ENCODE data around the gene TNFAIP6. TPM values are rescaled to one million over a fixed set of nuclear protein-coding genes. Genes with fewer than 3 reads are reported as not detected.
A peak's percentile ranks its signal among the peaks of the same experiment; 100 is the strongest.
"Not testable (repeated sequence)": the region's sequence is repeated elsewhere in the genome, so short reads cannot be mapped to it uniquely, and the experiment has no call there.

TNFAIP6 gene
- total RNA-seq, 1 experiment from 2014 or later, result not detected

GRCh38 chr2:151343073-151343472, 14.3 kb upstream of the TNFAIP6 start:
- Histone ChIP-seq H3K27me3 (ENCODE audit: insufficient read depth, low read length) (no peaks in the 10 kb centered on the region), H2AFZ (ENCODE audit: low read depth, low read length, poor library complexity, severe bottlenecking) (no peak overlapping the region)

GRCh38 chr2:151344191-151344590, 13.2 kb upstream of the TNFAIP6 start:
- H3K9me3 ChIP-seq (ENCODE audit: control insufficient read depth in 1 of 2, insufficient read depth in 1 of 2, low read depth in 1 of 2, low read length in 2 of 2); H3K79me2 ChIP-seq (ENCODE audit: insufficient read depth, low read length); H3K9me2 ChIP-seq (ENCODE audit: insufficient read depth); H4K20me1 ChIP-seq (ENCODE audit: insufficient read depth); H3K27me3 ChIP-seq (ENCODE audit: insufficient read depth, low read length); RAD21 ChIA-PET (ENCODE audit: low non-redundant PET in 1 of 2, low total read pairs in 2 of 2, uncharacterized antibody in 2 of 2, unreplicated experiment in 2 of 2); POLR2A ChIA-PET; H3K36me3 ChIP-seq (ENCODE audit: control insufficient read depth in 1 of 2, insufficient read depth in 2 of 2, low read length in 2 of 2); H3K9ac ChIP-seq (ENCODE audit: low read length); H3K27ac ChIP-seq (ENCODE audit: low read depth, low read length); DNase-seq (ENCODE audit: low read depth, low spot score); CTCF ChIA-PET; intact Hi-C loops (cut with micrococcal nuclease); BruUV-seq (replicated peaks); H3K4me3 ChIP-seq (replicated peaks in 1 of 2; ENCODE audit: low read depth in 1 of 2, low read length in 2 of 2): not testable (repeated sequence)
- Histone ChIP-seq H2AFZ (ENCODE audit: low read depth, low read length, poor library complexity, severe bottlenecking) (peak overlapping the region; percentile 32), H3K4me2 (ENCODE audit: low read length) (peak overlapping the region; percentile 10; the same call in 1 of the 2 replicates), H3K4me1 (ENCODE audit: control insufficient read depth in 1 of 2, insufficient read depth in 2 of 2, low read length in 2 of 2) (peaks cover 0 to 19% of the 10 kb centered on the region in 2 experiments; a peak in 2 of 4 replicates)
- ATAC-seq, result peak; percentile 49

More at GRCh38 chr2:151343073-151343472, 14.3 kb upstream of the TNFAIP6 start:
- DNase-seq (ENCODE audit: low read depth, low spot score), result no peak
- no peaks in the 10 kb centered on the region for H3K36me3 ChIP-seq (ENCODE audit: control insufficient read depth in 1 of 2, insufficient read depth in 2 of 2, low read length in 2 of 2)
- ChIA-PET CTCF (no interaction called here), POLR2A (no interaction called here), RAD21 (ENCODE audit: low non-redundant PET in 1 of 2, low total read pairs in 2 of 2, uncharacterized antibody in 2 of 2, unreplicated experiment in 2 of 2) (no interaction called here)
- ATAC-seq, result no peak
- H3K27ac ChIP-seq (ENCODE audit: low read depth, low read length), result no peak overlapping the region
- H3K4me1 ChIP-seq (ENCODE audit: control insufficient read depth in 1 of 2, insufficient read depth in 2 of 2, low read length in 2 of 2), result peaks cover 0 to 19% of the 10 kb centered on the region in 2 experiments; a peak in 2 of 4 replicates
- BruUV-seq (replicated peaks), result no TSS peak
- H4K20me1 ChIP-seq (ENCODE audit: insufficient read depth), result no peaks in the 10 kb centered on the region
- intact Hi-C loops (cut with micrococcal nuclease), result no loop called here
- no peak overlapping the region for H3K4me2 ChIP-seq (ENCODE audit: low read length)
- H3K9me3 ChIP-seq (ENCODE audit: control insufficient read depth in 1 of 2, insufficient read depth in 1 of 2, low read depth in 1 of 2, low read length in 2 of 2), result no peaks in the 10 kb centered on the region
- no peak overlapping the region for H3K9ac ChIP-seq (ENCODE audit: low read length)
- H3K9me2 ChIP-seq (ENCODE audit: insufficient read depth), result no peaks in the 10 kb centered on the region
- H3K4me3 ChIP-seq (replicated peaks in 1 of 2; ENCODE audit: low read depth in 1 of 2, low read length in 2 of 2), result no peak overlapping the region
- no peaks in the 10 kb centered on the region for H3K79me2 ChIP-seq (ENCODE audit: insufficient read depth, low read length)
- TF ChIP-seq SRF (IDR thresholded peaks at IDR 0.05; ENCODE audit: low read depth), result no peak
- no peak for TF ChIP-seq CTCF (IDR thresholded peaks at IDR 0.05 in 2 of 3, conservative IDR thresholded peaks at IDR 0.05 in 1 of 3; ENCODE audit: borderline replicate concordance in 1 of 3, insufficient read depth in 1 of 3, low read depth in 2 of 3, low read length in 2 of 3)
